GM19324 (cell line): ENCODE measurements around the gene MAD1L1.

Experiments
- ATAC-seq: cut with Tn5 transposase; IDR thresholded peaks from one replicate; pipeline ENCODE4 v1.9.1; 2021; ENCODE audit warnings: mild to moderate bottlenecking, moderate library complexity; ENCODE audit not compliant: unreplicated experiment, low FRiP score

MAD1L1 gene

DNA sequence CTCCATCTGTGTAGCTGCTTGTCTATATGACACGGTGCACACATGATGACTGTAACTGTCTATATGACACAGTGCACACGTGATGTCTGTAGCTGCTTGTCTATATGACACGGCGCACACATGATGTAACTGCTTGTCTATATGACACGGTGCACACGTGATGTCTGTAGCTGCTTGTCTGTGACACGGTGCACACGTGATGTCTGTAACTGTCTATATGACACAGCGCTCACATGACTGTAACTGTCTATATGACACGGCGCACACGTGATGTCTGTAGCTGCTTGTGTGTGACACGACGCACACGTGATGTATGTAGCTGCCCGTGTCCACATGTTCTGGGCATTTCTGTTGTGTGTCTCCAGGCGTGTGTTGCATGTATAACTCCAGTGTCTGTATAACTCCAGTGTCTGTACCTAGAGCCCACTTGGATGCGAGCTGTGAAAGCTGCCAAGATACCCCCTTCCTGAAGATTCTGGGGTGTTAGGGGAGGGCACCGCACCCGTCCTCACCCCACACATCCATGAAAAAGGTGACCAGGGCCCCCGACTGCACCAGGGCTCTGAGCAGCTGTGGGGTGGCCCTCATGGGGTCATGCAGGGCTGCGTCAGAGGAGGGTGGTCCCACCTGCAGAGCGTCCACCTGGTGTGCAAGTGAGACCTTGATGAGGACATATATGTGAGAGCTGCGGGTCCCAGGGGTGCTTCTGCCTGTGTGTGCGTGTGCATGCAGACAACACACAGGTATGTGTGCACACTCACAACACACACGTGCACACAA is 424.7 kb downstream of the MAD1L1 start:
- ATAC-seq, result no peak

DNA sequence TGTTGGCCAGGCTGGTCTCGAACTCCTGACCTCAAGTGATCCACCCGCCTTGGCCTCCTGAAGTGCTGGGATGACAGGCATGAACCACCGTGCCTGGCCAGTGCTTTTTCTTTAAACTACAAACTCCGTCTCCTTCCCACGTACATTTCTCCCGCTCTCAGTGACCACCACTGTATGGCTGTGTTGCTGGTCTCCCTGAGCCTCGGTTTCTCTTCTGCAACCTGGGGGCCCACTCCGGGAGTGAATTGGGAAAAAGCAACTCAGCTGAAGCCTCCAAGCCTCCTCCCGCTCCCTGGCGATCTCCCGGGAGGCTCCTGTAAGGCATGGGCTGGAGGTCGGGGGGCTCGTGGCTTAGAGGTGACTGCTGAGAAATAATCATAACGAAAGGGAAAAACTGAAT is 426.4 kb downstream of the MAD1L1 start:
- no peak for ATAC-seq

DNA sequence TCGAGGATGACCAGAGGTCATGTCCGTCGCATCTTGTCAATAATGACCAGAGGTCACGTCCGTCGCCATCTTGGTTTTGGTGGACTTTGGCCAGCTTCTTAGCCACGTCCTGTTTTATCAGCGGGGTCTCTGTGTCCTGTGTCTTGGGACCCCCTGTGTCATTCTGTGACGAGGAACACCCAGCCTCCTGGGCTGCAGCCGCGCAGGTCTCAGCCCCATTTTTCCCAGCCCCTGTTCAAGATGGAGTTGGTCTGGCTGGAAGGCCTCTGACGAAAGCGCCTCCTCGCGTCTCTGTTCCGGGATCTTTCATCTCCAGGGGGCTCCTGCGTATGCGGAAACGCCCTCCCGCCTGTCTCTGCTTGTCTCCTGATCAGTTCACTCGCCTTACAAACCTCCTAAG is 428.4 kb downstream of the MAD1L1 start:
- ATAC-seq, result no peak

DNA sequence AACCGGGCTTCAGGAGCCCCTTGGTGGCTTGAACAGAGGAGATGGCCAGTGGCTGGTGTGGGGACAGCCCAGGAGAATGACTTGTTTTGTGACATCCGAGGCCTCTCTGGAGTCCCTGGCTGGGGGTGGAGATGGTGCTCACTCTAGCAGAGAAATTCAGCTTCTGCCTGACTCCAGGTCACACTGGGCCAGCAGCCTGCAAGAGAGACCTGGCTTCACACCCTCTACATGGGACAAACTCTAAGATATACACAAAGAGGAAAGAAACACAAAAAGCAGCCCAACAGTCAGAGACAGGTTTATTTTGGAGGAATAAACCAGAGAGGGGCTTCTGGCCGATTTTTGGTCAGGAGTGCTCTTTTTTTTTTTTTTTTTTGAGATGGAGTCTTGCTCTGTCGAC is 429.8 kb downstream of the MAD1L1 start:
- no peak for ATAC-seq

DNA sequence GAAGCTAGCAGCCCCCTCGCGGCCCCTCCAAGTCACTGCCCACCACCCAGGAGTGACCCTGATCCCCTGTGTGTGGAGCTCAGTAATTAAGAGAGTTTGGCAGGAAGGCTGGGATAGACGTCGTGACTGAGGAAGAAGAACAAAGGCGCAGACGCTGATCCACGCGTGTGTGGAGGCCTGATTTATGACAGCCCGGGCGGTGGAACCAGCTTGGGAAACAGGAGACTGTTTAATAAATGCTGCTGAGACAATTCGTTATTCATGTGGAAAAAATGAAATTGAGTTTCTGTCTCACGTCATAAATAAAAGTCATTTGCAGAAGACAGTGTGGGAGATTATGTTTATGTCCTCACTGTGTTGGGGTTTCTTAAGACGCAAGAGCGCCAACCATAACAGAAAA is 431.8 kb downstream of the MAD1L1 start:
- no peak for ATAC-seq

DNA sequence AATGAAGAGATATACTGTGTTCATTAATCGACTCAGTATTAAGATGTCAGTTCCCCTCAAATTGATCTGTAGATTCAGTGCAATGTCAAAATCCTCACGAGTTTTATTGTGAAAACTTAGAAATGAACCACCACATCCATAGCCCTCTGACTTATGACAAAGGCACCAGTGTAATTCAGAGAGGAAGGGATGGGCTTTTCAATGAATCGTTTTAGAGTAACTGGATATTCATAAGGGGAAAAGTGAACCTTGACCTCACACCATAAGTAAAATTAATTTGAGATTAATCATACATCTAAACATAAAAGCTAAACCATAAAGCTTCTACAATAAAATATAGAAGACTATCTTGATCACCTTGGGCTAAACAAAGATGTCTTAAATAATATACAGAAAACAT is 434.6 kb downstream of the MAD1L1 start:
- ATAC-seq, result no peak

DNA sequence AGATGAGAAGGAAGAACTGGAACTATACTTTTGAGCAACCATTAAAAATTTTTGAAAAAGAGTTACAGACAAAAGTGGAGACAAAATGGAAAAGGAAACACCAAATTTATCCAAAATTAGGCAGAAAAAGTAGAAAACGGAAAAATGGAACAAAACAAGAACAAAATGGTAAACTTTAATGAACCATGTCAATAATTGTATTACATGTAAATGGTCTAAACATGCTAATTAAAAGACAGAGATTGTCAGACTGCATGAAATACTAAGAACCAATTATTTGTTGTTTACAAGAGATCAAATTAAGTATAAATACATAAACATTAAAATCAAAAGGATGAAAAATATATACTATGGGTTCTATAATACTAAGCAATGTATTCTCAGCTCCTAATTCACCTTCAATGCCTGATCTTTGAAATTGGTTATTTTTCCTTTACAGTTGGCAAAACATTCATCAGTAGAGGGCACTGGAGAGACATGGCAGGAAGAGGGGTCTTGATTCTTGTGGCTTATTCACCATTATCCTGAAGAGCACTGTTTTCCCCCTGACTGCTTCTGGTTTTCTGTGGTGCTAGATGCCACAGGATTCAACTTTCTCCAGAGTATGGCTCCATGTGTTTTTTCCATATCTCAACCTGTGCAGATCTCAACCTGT is 437.7 kb downstream of the MAD1L1 start:
- ATAC-seq, result no peak

DNA sequence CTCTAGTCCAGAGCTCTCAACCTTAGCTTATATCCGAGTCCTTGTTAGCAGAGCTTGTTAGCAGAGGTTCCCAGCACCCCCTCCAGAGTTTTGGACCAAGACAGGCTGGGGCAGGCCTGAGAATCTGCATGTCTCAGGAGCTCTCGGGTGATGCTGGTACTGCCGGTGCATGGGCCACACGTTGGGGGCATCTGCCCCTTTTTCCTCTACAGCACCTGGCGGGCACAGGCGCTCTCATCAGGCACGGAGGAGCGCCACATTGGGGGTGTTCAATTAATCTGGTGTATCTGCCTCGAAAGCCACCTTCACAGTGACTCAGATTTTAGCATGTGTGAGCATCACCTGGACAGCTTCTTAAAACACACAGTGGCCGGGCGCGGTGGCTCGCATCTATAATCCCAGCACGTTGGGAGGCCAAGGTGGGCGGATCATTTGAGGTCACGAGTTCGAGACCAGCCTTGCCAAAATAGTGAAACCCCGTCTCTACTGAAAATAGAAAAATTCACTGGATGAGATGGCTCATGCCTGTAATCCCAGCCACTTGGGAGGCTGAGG is 445.0 kb downstream of the MAD1L1 start:
- ATAC-seq, result no peak

DNA sequence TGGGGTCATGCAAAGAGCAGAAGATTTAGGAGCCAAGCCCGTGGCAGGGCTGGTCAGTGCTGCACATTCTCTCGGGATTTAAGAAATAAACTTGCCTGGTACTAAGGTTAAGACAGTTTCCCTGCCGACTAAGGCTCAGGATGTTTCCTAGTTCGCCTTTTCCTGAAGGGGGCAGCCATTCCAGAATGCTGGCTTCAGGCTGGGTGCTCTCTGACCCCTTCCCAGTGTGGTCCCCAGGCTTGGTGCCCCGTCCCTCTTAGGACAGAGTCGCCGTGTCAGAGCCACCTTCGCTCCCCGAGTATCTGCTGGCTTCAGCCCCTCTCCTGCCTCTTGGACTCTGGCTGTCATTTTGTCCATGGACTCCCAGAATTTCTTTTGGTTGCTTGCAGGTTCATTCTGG is 445.5 kb downstream of the MAD1L1 start:
- no peak for ATAC-seq

DNA sequence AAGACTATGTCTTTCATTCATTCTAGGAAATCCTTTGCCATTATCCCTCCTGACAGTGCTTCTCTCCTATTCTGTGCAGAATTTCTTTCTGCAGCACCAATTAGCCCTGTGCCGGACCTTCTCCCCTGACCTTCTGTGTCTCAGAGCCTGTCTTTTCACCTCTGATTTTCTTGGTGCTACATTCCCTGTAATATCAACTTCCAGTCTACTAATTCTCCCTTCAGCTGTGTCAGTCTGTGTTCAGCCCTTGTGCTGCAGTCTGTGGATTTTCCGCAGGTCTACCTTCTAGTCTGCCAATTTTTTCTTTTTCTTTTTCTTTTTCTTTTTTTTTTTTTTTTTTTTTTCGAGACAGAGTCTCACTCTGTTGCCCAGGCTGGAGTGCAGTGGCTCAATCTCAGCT is 446.9 kb downstream of the MAD1L1 start:
- no peak for ATAC-seq

DNA sequence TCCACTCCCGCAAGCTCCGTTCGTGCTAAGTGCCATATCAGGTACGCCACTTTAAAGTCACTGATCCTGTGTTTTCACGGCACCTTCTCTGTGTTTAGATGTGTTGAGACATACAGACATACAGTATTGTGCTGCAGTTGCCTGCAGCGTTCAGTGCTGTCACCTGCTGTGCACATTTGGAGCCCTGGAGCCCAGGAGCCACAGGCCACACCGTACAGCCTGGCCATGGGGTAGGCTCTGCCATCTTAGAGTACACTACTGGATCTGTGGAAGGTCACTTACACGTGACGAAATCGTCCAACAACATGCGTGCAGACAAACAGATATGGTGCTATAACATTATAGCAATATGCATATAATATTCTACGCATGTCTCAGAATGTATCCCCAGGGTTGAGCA is 451.4 kb downstream of the MAD1L1 start:
- ATAC-seq, result no peak

DNA sequence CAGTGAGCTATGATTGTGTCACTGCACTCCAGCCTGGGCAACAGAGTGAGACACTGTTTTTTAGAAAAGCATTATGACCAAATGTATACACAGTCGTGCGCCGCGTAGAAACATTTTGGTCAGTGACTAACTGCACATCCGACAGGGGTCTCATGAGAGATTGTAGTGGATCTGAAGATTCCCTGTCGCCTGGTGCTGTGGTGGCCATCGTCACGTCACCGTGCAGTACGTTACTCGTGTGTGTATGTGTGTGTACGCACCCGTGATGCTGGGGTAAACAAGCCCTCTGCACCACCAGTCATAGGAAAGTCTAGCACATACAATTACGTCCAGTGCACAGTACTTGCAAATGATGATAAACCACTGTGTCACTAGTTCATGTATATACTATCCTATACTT is 453.3 kb downstream of the MAD1L1 start:
- no peak for ATAC-seq

DNA sequence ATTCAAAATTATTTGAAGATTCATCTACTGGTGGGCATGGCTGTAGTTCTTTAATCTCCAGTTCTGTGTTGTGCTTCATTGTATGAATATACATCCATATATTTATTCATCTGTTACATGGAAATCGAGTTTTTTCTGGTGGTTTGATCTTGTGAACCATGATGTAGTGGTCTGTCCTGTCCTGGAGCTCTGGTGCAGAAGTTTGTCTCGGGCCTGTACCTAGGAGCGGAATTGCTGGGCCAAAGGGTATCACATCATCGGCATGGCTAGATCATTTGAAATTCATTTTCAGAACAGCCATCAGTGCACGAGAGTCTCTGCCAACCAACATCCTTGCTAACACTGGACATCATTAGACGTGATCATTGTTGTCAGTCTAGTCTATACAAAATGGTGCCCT is 455.6 kb downstream of the MAD1L1 start:
- ATAC-seq, result no peak

DNA sequence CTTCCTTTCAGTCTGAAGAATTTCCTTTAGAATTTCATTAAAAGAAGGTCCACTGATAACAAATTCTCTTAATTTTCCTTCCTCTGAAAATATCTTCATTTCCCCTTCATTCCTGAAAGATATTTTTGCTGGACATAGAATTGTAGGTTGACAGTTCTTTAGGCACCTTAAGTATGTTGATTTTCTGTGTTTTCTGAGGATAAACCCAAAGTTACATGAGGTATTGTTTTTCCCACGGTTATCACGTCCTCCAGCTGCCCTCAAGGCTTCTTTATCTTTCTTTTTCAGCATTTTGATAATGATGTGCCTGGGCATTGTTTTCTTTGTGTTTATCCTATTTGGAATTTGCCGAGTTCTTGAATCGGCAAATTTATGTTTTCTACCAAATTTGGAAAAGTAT is 457.4 kb downstream of the MAD1L1 start:
- no peak for ATAC-seq

DNA sequence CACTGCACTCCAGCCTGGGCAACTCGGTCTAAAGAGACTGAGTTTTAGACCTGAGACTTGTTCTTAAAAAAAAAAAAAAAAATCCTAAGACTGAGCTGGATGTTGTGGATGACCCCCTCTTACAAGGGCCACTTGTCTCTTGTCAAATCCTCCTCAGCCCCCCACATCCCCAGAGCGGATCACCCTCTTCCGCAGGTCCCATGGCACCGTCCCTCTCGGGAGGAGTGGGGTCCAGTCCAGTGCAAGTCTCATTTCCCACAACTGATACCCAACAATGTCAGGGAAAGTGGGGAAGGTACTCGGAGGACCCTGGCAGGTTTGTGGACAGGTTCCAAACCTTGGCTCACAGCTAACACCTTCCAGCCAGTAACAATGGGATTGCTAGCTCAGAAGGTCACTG is 462.4 kb downstream of the MAD1L1 start:
- no peak for ATAC-seq

DNA sequence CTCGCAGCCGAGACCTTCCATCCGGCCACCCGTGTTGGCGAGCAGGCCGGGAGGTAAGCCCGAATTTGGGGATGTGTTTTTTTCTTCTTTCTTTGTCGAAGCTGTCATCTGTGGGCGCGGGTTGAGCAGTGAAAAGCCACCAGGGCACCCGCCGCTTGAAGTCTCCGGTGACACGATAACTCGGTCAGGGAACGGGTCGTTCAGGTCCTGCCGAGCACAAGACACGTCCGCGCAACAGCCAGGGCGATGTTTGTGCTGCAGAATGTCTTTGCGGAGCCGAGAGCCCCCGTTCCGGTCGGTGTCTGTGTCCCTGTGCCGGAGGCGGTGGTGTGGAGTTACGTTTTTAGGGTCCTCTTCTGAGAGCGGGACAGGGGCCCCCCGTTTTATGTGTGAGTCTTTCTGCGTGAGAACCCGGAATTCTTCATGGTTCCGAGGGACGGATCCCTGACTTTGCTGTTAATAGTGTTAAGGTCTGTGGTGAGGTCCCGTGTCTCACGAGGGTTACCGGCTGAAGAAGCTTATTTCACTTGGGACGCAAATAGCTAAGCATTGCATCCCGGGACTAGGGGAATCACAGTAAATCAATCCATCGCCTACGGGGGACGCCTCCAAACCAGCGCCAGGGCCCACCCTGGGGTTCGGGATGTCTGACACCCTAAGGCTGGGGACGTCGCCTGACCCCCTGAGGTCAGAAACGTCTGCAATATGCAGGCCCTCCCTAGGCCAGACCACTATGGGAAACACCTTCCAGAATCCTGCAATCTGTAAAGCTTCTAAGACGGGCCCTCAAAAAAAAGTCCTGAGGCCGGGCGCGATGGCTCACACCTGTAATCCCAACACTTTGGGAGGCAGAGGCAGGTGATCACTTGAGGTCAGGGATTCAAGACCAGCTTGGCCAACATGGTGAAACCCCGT is 463.2 kb downstream of the MAD1L1 start:
- ATAC-seq, result no peak

DNA sequence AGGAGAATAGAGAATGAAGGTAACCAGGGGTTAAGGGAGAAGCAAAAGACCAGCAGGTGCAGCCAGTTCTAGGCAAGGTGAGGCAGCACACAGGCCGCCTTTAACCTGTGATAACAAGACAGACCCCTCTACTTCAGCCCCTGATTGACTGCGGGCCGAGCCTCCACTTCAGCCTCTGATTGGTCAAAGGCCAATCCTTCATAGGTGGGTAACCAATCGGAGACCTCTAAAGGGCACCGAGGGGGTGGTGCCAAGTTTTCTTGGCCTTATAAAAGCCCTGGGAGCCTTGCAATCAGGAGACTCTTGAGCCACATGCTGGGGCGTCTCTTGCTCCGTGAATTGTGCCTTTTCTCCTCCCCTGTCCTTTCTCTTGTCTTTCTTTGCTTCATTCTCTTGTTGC is 463.9 kb downstream of the MAD1L1 start:
- ATAC-seq, result no peak

DNA sequence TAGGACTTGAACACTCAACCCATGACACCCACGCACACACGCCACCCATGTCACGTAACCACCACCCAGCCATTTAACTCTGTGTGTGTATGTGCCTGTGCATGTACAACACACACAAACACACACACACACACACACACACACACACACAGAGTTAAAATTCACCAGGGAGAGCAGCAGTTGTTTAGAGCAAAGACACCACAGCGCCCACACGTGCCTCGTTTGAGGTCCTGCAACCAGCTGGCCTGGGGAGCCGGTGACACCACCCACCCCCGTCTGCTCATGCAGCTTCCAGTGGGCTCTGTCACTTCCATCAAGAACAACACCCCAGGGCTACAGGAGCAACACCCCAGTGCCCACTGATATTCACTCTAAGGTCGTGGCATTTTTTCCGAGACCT is 465.2 kb downstream of the MAD1L1 start:
- no peak for ATAC-seq
